Measurements from ENCODE around the gene VAV1. TPM values are rescaled to one million over a fixed set of nuclear protein-coding genes. Genes with fewer than 3 reads are reported as not detected.

VAV1 gene
- total and polyA plus RNA-seq, 2 donors (not counting 1 experiment from before 2014, with no cell fraction given): 62.7 to 98.8 TPM

GRCh38 chr19:6754136-6754535, 18.4 kb upstream of the VAV1 start:
- H2AFZ ChIP-seq (ENCODE audit: insufficient read depth, low read depth, low read length, poor library complexity, severe bottlenecking): no peak overlapping the region
- peaks cover 25% of the 10 kb centered on the region for H4K20me1 ChIP-seq (ENCODE audit: control insufficient read depth, insufficient read depth, low read length, poor library complexity, severe bottlenecking)
- no peaks in the 10 kb centered on the region for H3K27me3 Mint-ChIP-seq
- intact Hi-C loops (cut with micrococcal nuclease): loop anchor here (5.0 kb wide), 1 partner anchor 122 kb away; no protein-coding TSS in a partner anchor
- 90% methylated on average over 22 of the region's 22 CpGs for WGBS (ENCODE audit: insufficient coverage)
- peaks cover 14 to 29% of the 10 kb centered on the region in 2 donors for H3K4me1 ChIP-seq (ENCODE audit: control insufficient read depth in 2 of 2, insufficient read depth in 2 of 2, low read length in 2 of 2)
- DNase-seq: no peak
- no peaks in the 10 kb centered on the region for H3K27me3 ChIP-seq (replicated peaks in 1 of 4; ENCODE audit: control extremely low read depth in 1 of 4, control insufficient read depth in 3 of 4, insufficient read depth in 4 of 4, low read length in 3 of 4)
- no peak overlapping the region for H3K27ac Mint-ChIP-seq
- no peaks in the 10 kb centered on the region for H3K9me3 ChIP-seq (ENCODE audit: control extremely low read depth in 1 of 3, control insufficient read depth in 2 of 3, insufficient read depth in 1 of 3, low read length in 2 of 3)
- H3K36me3 ChIP-seq (replicated peaks in 1 of 2; ENCODE audit: control extremely low read depth in 1 of 2, control insufficient read depth in 1 of 2, extremely low read depth in 1 of 2, insufficient read depth in 2 of 2, low read length in 1 of 2): peaks cover 0 to 37% of the 10 kb centered on the region in 2 experiments
- no peak overlapping the region for H3K27ac ChIP-seq (ENCODE audit: low read length in 2 of 2)
- peaks cover 19% of the 10 kb centered on the region for H3K79me2 ChIP-seq (ENCODE audit: control insufficient read depth, insufficient read depth, low read length)
- H3K4me3 ChIP-seq (ENCODE audit: control extremely low read depth in 1 of 5, extremely low read depth in 1 of 5, insufficient read depth in 1 of 5, low read depth in 2 of 5, low read length in 4 of 5): no peak overlapping the region
- TF ChIP-seq EZH2 (IDR thresholded peaks at IDR 0.05; ENCODE audit: borderline replicate concordance, insufficient read depth, low read depth, low read length, poor library complexity, severe bottlenecking) (no peak), CTCF (IDR thresholded peaks at IDR 0.05) (no peak)
- H3K9me3 Mint-ChIP-seq (ENCODE audit: insufficient read depth): no peaks in the 10 kb centered on the region
- ChIA-PET POLR2A (interaction anchor here (1.3 to 2.2 kb wide), 2 partner anchors 16 to 60 kb away, joined by 4 to 6 read pairs; partner anchors contain the start of gene GPR108), CTCF (interaction anchor here (0.7 to 3.8 kb wide), 9 partner anchors 11 to 294 kb away, joined by 3 to 22 read pairs (median 8); partner anchors contain the start of genes GPR108, SLC25A23 and VAV1)
- H3K4me2 ChIP-seq (replicated peaks; ENCODE audit: low read depth, low read length, poor library complexity, severe bottlenecking): peak overlapping the region; percentile 83
- H3K4me3 Mint-ChIP-seq: no peak overlapping the region
- no peak for ATAC-seq (ENCODE audit: low read depth)
- H3K9ac ChIP-seq (ENCODE audit: low read length): no peak overlapping the region
- peaks cover 28% of the 10 kb centered on the region for H3K4me1 Mint-ChIP-seq

DNA sequence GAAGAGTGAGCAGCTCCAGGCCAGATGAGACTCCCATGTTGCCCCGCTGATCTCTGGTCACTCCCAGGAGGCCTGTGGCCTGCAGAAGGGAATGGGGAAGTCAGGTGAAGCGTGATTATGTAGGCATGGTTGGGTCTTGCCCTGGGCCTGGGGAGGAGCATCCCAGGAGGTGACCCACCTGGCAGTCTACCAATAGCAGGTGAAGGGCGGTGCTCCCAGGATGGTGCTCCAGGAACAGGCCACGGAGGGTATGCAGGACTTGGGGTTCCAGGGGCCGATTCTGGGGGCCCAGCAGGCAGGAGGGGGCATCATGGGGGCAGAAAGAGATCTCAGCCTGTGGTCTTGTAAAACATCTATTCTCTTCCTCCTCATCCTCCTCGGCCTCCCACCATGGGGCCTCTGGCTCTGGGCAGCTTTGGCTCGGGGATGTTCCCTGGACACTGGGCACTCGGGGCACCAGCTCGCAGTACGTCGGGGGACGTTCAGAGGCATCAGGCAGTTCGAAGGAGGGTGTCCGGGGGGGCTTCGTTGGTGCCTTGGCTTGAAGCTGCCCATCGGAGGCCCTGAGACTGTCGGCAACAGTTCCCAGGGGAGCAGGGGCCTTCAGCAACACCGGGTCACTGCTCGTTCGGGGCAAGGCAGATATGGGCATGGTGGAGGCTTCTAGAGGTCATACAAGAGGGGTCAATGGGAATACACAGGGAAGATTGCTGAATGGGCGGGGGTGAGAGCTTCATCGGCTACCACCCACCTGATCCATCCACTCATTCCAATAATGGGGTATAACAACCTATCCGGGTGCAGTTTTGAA, 17.6 kb upstream of the VAV1 start:
- ChIA-PET CTCF (interaction anchor here (0.9 to 3.8 kb wide), 7 partner anchors 17 to 238 kb away, joined by 3 to 22 read pairs (median 8); partner anchors contain the start of genes GPR108 and VAV1), POLR2A (interaction anchor here (2.2 kb wide), 1 partner anchor 59 kb away, joined by 4 read pairs; no protein-coding TSS in a partner anchor)
- intact Hi-C loops (cut with micrococcal nuclease): loop anchor here (5.0 kb wide), 1 partner anchor 123 kb away; no protein-coding TSS in a partner anchor

More for the DNA sequence above, 17.6 kb upstream of the VAV1 start:
- Histone ChIP-seq H3K27me3 (replicated peaks in 1 of 4; ENCODE audit: control extremely low read depth in 1 of 4, control insufficient read depth in 3 of 4, insufficient read depth in 4 of 4, low read length in 3 of 4) (no peaks in the 10 kb centered on the region), H3K4me2 (replicated peaks; ENCODE audit: low read depth, low read length, poor library complexity, severe bottlenecking) (no peak overlapping the region), H3K9me3 (ENCODE audit: control extremely low read depth in 1 of 3, control insufficient read depth in 2 of 3, insufficient read depth in 1 of 3, low read length in 2 of 3) (no peaks in the 10 kb centered on the region), H3K9ac (ENCODE audit: low read length) (no peak overlapping the region), H3K79me2 (ENCODE audit: control insufficient read depth, insufficient read depth, low read length) (peaks cover 26% of the 10 kb centered on the region), H4K20me1 (ENCODE audit: control insufficient read depth, insufficient read depth, low read length, poor library complexity, severe bottlenecking) (peaks cover 25% of the 10 kb centered on the region), H3K36me3 (replicated peaks in 1 of 2; ENCODE audit: control extremely low read depth in 1 of 2, control insufficient read depth in 1 of 2, extremely low read depth in 1 of 2, insufficient read depth in 2 of 2, low read length in 1 of 2) (peaks cover 2 to 36% of the 10 kb centered on the region in 2 experiments), H3K4me1 (ENCODE audit: control insufficient read depth in 2 of 2, insufficient read depth in 2 of 2, low read length in 2 of 2) (peaks cover 14 to 29% of the 10 kb centered on the region in 2 donors), H3K27ac (ENCODE audit: low read length in 2 of 2) (no peak overlapping the region), H2AFZ (ENCODE audit: insufficient read depth, low read depth, low read length, poor library complexity, severe bottlenecking) (no peak overlapping the region), H3K4me3 (ENCODE audit: control extremely low read depth in 1 of 5, extremely low read depth in 1 of 5, insufficient read depth in 1 of 5, low read depth in 2 of 5, low read length in 4 of 5) (no peak overlapping the region)
- H3K4me3 Mint-ChIP-seq: no peak overlapping the region
- no peaks in the 10 kb centered on the region for H3K27me3 Mint-ChIP-seq
- WGBS (ENCODE audit: insufficient coverage): 98% methylated on average over 17 of the region's 23 CpGs
- TF ChIP-seq EZH2 (IDR thresholded peaks at IDR 0.05; ENCODE audit: borderline replicate concordance, insufficient read depth, low read depth, low read length, poor library complexity, severe bottlenecking) (no peak), CTCF (IDR thresholded peaks at IDR 0.05) (no peak)
- DNase-seq (no peak), ATAC-seq (ENCODE audit: low read depth) (no peak)
- peaks cover 28% of the 10 kb centered on the region for H3K4me1 Mint-ChIP-seq
- H3K9me3 Mint-ChIP-seq (ENCODE audit: insufficient read depth): no peaks in the 10 kb centered on the region
- H3K27ac Mint-ChIP-seq: peak overlapping the region; percentile 52
